Upper lobe of left lung (tissue), 4 donors: ENCODE results near the gene P3H2.

Source experiments
- EP300 ChIP-seq, 4 donors: sonication (generic); formaldehyde crosslinking; IDR thresholded peaks; one replicate each; pipeline ENCODE4 v1.5.1; 2017; ENCODE audit warnings: antibody characterized with exemption in 4 of 4, control low read depth in 2 of 4
- POLR2A ChIP-seq, 4 donors: fragments of 450-650 bp; IDR thresholded peaks; one replicate each; pipeline ENCODE4 v1.5.1; 2016 to 2017; ENCODE audit warnings: antibody characterized with exemption in 4 of 4, mild to moderate bottlenecking in 2 of 4
- POLR2AphosphoS5 ChIP-seq, 2 donors: sonication (generic); formaldehyde crosslinking; IDR thresholded peaks; one replicate each; pipeline ENCODE4 v1.5.1; 2017; ENCODE audit warnings: antibody characterized with exemption in 2 of 2
- TF ChIP-seq, protein P1 (sequence below), 6 experiments: fragments of 450-650 bp in 4 of 6; fragments of 200-600 bp in 2 of 6; sonication (generic) in 2 of 6; IDR thresholded peaks; one replicate each; pipeline ENCODE4 v1.5.1; 2016 to 2019; ENCODE audit warnings: antibody characterized with exemption in 6 of 6

DNA sequence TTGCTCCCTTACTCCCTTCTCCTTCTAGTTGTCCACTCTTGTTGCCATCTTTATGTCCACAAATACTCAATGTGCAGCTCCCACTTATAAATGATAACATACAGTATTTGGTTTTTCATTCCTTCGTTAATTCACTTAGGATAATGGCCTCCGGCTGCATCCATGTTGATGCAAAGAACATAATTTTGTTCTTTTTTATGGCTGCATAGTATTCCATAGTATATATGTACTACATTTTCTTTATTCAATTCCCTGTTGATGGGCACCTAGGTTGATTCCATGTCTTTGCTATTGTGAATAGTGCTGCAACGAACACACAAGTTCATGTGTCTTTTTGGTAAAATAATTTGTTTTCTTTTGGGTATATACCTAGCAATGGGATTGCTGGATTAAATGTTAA lies 21.3 kb upstream of the P3H2 start:
- TF ChIP-seq POLR2A (IDR thresholded peaks at IDR 0.05) (no peak), POLR2AphosphoS5 (IDR thresholded peaks at IDR 0.05) (no peak), EP300 (IDR thresholded peaks at IDR 0.05) (no peak)
- TF ChIP-seq, protein P1, sequence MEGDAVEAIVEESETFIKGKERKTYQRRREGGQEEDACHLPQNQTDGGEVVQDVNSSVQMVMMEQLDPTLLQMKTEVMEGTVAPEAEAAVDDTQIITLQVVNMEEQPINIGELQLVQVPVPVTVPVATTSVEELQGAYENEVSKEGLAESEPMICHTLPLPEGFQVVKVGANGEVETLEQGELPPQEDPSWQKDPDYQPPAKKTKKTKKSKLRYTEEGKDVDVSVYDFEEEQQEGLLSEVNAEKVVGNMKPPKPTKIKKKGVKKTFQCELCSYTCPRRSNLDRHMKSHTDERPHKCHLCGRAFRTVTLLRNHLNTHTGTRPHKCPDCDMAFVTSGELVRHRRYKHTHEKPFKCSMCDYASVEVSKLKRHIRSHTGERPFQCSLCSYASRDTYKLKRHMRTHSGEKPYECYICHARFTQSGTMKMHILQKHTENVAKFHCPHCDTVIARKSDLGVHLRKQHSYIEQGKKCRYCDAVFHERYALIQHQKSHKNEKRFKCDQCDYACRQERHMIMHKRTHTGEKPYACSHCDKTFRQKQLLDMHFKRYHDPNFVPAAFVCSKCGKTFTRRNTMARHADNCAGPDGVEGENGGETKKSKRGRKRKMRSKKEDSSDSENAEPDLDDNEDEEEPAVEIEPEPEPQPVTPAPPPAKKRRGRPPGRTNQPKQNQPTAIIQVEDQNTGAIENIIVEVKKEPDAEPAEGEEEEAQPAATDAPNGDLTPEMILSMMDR (IDR thresholded peaks at IDR 0.05): no peak
